Head of caudate nucleus (tissue), 42 donors: ENCODE data around the gene ITM2C.

Experiments
- DNase-seq, 42 donors: peaks; one replicate each; pipeline versions ENCODE4 v3.0.0 to v3.0.0-alpha.2; 2020 to 2021; ENCODE audit warnings: mixed read lengths in 7 of 42
- intact Hi-C: fragments of 100-400 bp; cut with DNase I; formaldehyde crosslinking; loops from one replicate; pipeline ENCODE4 v1.15.0; 2022

ITM2C gene

GRCh38 chr2:230899786-230900185 is 35.0 kb downstream of the ITM2C start:
- intact Hi-C loops = no loop called here
- peak in 36 of 42 donors; percentile 16 to 79 (median 56) for DNase-seq

GRCh38 chr2:230900336-230900995 is 35.7 kb downstream of the ITM2C start:
- intact Hi-C loops = no loop called here
- DNase-seq = peak in 18 of 42 donors; percentile 2 to 33 (median 12)

- peak in 16 of 42 donors; percentile 2 to 28 (median 12) for DNase-seq
Observed at GRCh38 chr2:230901006-230901405, 36.3 kb downstream of the ITM2C start.

GRCh38 chr2:230902180-230902899 is 37.6 kb downstream of the ITM2C start:
- intact Hi-C loops = loop anchor here (2.0 kb wide), 1 partner anchor 84 kb away; no protein-coding TSS in a partner anchor
- peak in 33 of 42 donors; percentile 41 to 81 (median 57) for DNase-seq

More at GRCh38 chr2:230901006-230901405, 36.3 kb downstream of the ITM2C start:
- intact Hi-C loops = no loop called here

GRCh38 chr2:230903231-230904150 is 38.7 kb downstream of the ITM2C start:
- peak in 16 of 42 donors; percentile 5 to 42 (median 10) for DNase-seq

GRCh38 chr2:230904856-230905447 is 40.2 kb downstream of the ITM2C start:
- intact Hi-C loops = no loop called here
- peak in 9 of 42 donors; percentile 5 to 40 (median 18) for DNase-seq

More at GRCh38 chr2:230903231-230904150, 38.7 kb downstream of the ITM2C start:
- intact Hi-C loops = loop anchor here (2.0 kb wide), 1 partner anchor 83 kb away; no protein-coding TSS in a partner anchor

DNA sequence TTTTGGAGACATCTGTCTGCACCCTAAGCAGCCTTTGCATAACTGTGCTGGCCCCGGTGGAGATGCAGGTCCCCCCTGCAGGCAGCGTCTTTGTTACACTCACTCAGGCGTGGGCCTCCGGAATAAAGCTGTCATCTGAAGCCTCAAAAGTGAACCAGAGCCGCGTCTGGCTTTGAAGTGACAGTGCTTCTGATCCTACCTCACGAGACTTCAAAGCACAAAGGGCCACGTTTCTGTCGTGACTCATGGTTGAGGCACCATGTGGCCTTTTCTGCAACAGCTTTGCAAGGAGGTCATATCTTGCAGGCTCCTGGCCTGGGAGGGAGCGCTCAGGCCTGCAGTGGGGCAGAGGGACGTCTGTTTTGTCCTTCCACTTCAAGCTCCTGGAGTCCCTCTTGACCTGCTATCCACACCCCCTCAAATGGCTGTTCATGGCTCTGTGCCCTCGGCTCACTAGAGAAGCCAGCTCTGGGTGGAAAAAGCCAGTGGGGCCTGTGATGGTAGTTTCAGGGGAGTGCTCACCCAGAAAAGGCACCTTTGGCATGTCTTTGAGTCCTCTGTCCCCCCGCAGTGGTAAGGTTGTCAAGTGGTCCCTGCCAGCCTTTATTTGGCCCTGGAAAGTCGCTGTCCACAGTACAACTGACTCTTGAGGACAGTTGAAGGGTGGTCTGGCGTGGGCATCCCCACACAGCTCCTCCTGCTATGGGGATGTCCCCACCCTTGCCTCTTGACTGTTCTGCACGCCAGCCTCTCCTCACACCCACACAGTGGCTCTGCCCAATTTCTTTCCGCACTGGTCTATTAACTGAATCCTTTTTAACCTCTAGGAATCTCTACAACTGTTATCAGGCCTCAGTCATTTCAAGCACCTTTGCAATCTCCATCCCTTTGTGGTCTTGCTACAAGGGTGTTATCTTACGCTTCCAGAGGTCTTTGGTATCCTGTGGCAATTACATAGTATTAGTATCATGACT is 41.0 kb downstream of the ITM2C start:
- intact Hi-C loops = no loop called here
- peak in 37 of 42 donors; percentile 0 to 79 (median 53) for DNase-seq

- peak in 15 of 42 donors; percentile 3 to 36 (median 7) for DNase-seq
- intact Hi-C loops = no loop called here
Observed at GRCh38 chr2:230906471-230907230, 41.9 kb downstream of the ITM2C start.

DNA sequence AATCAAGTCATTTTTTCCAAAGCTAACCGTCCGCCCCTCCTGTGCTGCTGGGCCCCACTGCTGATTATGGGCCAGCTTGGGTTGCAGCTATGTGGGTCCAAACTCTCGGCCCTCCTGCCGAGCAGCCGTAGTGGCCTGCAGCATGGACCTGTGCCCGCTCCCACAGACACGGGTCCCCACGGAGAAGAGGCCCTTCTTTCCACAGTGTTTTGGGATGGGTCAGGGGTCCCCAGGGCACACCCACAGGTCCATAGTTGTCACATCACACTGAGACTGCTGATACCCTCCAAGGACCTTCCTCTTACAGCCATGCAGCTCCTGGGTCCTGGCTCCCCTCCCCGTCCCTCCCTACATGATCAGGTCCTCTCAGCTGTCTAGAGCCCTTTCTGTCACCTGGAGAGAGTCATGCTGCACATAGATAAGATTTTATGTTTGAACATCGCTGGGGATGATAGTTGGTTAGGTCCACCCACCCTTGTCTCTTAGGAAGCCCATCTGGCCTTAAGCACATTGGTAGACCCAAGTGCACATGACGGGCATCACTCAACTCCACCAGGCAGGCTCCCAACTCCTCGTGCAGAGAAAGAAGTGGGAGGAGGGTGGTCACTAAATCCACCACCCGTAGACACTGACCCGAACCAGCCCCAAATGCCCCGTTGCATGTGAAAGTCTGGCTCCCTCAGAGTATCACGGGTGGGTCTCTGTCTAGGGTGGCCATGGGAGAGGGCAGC is 42.8 kb downstream of the ITM2C start:
- peak in 13 of 42 donors; percentile 1 to 38 (median 8) for DNase-seq
- intact Hi-C loops = no loop called here

DNA sequence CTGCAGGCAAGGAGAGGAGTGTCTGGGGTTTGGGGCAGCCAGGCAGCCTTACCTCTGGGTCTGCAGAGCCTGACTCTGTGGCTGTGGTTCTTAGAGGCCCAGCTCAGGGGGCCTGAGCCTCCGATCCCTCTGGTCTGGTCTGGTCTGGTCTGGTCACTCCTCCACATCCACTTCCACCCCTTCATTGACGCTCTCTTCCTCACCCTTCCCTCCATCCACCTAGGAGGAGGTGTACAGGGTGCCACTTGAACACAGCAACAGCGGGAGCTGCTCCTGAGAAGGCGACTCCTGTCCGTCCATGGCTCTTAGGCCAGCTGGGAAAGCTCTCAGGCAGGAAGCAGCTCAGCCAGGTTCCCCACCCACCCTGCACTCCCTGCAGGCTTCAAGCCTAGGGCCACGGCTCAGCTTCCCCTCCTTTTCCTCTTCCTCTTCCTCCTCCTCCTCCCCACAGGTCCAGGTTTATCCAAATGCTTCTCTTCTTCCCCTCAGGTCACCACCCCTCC is 43.4 kb downstream of the ITM2C start:
- peak in 13 of 42 donors; percentile 3 to 34 (median 8) for DNase-seq

GRCh38 chr2:230908595-230909191 is 44.0 kb downstream of the ITM2C start:
- peak in 38 of 42 donors; percentile 30 to 90 (median 67) for DNase-seq
- intact Hi-C loops = no loop called here

More for the DNA sequence above, 43.4 kb downstream of the ITM2C start:
- intact Hi-C loops = no loop called here

GRCh38 chr2:230909841-230910545 is 45.3 kb downstream of the ITM2C start:
- intact Hi-C loops = no loop called here
- DNase-seq = peak in 11 of 42 donors; percentile 2 to 31 (median 15)

- DNase-seq = peak in 9 of 42 donors; percentile 1 to 25 (median 5)
- intact Hi-C loops = no loop called here
Observed at GRCh38 chr2:230910546-230911177, 45.9 kb downstream of the ITM2C start.

GRCh38 chr2:230912046-230912445 is 47.3 kb downstream of the ITM2C start:
- DNase-seq = peak in 9 of 42 donors; percentile 2 to 12 (median 6)

More at GRCh38 chr2:230912046-230912445, 47.3 kb downstream of the ITM2C start:
- intact Hi-C loops = no loop called here
